ENCODE results near the gene TOP1. TPM values are rescaled to one million over a fixed set of nuclear protein-coding genes. Genes with fewer than 3 reads are reported as not detected.

The TOP1 gene
- total RNA-seq, 1 experiment from 2014 or later, result 18.4 TPM

DNA sequence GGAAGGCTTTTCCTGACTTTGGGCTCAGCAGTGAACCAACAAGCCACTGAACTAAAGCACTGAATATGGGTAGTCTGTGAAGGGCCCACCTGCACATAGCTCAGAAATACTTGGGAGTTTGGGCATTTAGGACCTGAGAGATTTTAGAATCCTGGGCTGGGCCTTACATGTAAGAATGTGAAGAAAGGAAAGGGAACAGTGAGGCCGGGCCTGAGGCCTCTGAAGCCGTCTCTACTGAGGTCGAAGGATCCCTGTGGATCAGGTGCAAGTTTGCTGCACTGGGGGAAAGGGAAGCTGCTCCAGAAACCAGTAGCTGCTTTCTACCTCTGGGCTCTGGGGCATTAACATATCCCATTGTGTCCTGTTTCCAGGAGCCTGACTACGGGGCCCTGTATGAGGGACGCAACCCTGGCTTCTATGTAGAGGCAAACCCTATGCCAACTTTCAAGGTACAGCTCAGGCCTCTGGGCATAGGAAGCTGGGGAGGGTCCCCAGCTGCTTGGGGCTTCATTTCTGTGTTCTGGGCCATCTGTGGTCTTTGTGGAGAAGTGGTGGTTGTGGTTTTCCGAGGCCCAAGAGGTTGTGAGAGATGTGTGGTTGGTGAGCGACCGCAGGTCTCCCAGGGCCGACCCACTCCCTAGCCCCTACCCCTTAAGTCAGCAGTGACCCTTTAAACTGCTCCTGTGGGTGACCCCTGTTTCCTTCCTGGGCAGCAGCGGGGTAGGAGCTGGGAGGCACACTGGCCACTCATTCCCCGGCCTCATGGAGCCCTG lies 139.0 kb downstream of the TOP1 start:
- DNase-seq (ENCODE audit: low read depth), result no peak
- in situ Hi-C loops (cut with HindIII; ENCODE audit: low pct_unique_long_range_greater_than_20kb, low sequenced_read_pairs), result no loop called here

DNA sequence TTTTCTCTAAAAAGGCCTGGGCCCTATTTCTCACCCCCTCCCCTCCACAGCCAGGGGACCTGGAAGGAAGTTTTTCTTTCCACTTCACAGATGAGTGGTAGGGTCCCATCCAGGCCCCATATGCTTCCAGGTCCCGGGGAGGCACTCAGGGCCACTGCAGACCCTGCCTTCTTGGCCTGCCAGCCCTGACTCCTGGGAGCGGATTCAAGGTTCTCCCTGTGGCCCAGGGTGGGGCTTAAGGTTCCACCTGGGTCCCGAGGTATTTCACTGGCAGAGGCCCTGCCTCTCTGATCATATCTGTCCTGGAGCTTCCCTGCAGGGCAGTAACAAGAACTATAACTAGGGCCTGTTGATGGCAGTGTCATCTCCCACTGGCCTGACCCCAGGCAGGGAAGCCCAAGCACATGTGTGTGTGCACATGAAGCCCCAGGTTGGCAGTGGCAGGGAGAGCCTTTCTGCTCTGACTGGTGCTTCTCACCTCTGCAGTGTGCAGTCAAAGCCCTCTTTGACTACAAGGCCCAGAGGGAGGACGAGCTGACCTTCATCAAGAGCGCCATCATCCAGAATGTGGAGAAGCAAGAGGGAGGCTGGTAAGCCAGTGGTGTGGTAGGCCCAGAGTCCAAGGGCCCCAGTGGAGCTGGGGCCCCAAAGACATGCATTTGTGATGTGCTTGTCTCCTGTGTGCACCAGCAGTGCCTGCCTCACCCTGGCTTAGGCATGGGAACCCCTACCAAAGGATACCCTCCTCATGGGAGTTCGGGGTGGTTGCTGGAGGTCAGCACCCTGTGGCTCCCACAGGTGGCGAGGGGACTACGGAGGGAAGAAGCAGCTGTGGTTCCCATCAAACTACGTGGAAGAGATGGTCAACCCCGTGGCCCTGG lies 139.9 kb downstream of the TOP1 start:
- in situ Hi-C loops (cut with HindIII; ENCODE audit: low pct_unique_long_range_greater_than_20kb, low sequenced_read_pairs), result no loop called here
- DNase-seq (ENCODE audit: low read depth), result no peak

DNA sequence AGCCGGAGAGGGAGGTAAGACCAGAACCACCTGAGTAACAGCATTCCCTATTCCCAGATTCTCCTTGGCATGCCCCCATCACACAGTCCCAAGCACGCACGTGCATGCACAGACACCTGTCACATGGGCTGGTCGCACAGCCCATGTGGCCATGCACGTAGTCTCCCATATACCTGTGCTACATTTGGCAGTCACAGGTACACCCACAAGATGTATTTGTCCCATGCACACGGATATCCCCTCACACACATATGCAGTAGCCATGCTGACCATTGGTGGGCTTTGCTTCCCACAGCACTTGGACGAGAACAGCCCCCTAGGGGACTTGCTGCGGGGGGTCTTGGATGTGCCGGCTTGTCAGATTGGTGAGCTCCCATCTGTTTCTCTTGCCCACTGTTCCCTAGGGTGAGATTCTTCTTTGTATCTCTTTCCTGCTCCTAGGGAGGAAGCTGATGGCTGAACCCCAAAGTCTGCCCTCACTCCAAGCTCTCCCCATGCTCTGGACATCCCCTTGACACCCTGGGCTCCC lies 140.6 kb downstream of the TOP1 start:
- DNase-seq (ENCODE audit: low read depth), result no peak
- in situ Hi-C loops (cut with HindIII; ENCODE audit: low pct_unique_long_range_greater_than_20kb, low sequenced_read_pairs), result no loop called here

- in situ Hi-C loops (cut with HindIII; ENCODE audit: low pct_unique_long_range_greater_than_20kb, low sequenced_read_pairs), result no loop called here
- DNase-seq (ENCODE audit: low read depth), result no peak
Measured at GRCh38 chr20:41169791-41170351, 141.2 kb downstream of the TOP1 start.

DNA sequence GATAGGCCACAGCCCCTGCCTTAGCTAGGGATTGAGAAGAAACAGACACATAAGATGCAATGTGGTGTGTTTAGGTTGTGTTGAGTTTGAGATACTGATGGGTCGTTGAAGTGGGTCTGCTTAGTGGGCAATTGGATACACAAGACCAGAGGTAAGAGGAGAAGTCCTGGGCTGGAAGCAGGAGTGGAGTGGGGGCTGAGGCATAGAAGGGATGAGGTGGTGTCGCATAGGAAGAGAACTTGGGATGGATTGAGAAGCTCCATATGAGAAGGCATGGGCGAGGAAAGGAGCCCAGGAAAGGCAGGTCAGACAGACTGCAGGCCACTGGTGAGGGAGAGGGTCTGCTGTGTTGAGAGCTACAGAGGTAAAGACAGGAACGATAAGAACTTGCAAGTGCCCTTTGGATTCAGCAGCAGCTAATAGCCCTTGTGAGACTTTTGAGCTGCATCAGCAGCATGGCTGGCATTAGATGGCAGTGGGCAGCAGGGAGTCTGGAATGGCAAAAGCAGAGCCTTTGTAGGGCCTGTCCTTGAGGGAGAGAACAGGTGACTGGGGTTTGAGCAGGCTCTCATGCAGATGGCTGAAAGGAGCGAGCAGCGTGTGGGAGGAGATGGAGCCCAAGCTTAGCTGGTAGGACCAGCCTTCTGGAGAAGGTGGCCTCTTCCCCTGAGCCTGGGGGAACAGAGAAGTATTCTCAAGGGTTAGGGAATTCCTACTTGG lies 141.9 kb downstream of the TOP1 start:
- DNase-seq (ENCODE audit: low read depth), result no peak
- in situ Hi-C loops (cut with HindIII; ENCODE audit: low pct_unique_long_range_greater_than_20kb, low sequenced_read_pairs), result no loop called here

GRCh38 chr20:41171736-41172295 lies 143.2 kb downstream of the TOP1 start:
- no peak for DNase-seq (ENCODE audit: low read depth)
- in situ Hi-C loops (cut with HindIII; ENCODE audit: low pct_unique_long_range_greater_than_20kb, low sequenced_read_pairs), result no loop called here

DNA sequence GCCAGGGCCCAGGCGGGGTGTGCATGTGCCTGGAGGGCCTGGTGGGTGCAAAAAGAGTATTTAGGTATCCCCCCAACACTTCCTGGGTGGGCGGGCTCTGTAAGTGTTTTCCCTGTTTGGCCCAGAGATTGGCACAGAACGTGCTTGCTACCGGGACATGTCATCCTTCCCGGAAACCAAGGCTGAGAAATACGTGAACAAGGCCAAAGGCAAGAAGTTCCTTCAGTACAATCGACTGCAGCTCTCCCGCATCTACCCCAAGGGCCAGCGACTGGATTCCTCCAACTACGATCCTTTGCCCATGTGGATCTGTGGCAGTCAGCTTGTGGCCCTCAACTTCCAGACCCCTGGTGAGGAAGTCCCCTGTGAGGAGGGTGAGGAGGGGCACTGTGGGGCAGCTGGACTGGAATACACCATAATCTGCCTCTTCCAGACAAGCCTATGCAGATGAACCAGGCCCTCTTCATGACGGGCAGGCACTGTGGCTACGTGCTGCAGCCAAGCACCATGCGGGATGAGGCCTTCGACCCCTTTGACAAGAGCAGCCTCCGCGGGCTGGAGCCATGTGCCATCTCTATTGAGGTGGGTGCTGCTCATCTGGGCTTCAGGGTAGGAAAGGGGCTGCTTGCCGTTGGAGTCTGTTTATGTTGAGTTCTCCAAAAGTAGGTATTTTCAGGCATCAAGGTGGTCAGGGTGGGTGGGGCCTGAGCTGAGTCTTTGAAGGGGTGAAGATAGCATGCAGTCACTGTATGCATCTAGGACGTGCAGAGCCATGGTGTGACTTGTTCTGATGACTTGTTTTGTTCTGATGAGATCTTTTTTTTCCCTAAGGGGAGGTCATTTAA lies 143.9 kb downstream of the TOP1 start:
- no peak for DNase-seq (ENCODE audit: low read depth)
- in situ Hi-C loops (cut with HindIII; ENCODE audit: low pct_unique_long_range_greater_than_20kb, low sequenced_read_pairs), result no loop called here

DNA sequence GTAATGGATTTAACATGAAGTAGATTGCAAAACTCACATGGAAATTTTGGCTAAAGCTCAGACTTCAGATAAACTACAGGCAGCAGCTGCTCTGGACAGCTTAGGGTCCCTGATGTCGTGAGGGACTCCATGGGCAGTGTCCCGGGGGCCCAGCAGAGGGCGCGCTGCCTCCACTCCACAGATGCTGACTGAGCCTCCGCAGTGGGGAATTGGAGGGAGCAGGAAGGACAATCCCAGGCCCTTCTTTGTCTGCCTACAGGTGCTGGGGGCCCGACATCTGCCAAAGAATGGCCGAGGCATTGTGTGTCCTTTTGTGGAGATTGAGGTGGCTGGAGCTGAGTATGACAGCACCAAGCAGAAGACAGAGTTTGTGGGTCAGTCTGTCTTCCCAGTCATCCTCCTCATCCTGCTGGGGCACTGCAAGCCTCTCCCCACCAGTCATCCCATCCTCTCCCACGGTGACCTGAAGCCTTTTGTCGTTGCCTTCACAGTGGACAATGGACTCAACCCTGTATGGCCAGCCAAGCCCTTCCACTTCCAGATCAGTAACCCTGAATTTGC lies 144.6 kb downstream of the TOP1 start:
- peak; percentile 62 for DNase-seq (ENCODE audit: low read depth)
- in situ Hi-C loops (cut with HindIII; ENCODE audit: low pct_unique_long_range_greater_than_20kb, low sequenced_read_pairs), result no loop called here

GRCh38 chr20:41173791-41174341 lies 145.2 kb downstream of the TOP1 start:
- in situ Hi-C loops (cut with HindIII; ENCODE audit: low pct_unique_long_range_greater_than_20kb, low sequenced_read_pairs), result no loop called here
- DNase-seq (ENCODE audit: low read depth), result no peak

Other genes with a start within 250 kb of the TOP1 start
- 37.6 and 80.0 TPM in 2 replicates for gene PLCG1, start 108.7 kb downstream of the TOP1 start, total RNA-seq (2014; rRNA removed; shearing (Covaris generic); ENCODE audit: low replicate concordance)

All from Caki2 (cell line).